Vagina (tissue), 2 donors: ENCODE measurements around the gene TMEM38A.

Experiments used
- POLR2A ChIP-seq, 2 donors: fragments of 450-650 bp; IDR thresholded peaks; one replicate each; pipeline ENCODE4 v1.6.1; 2017; ENCODE audit warnings: antibody characterized with exemption in 2 of 2, mild to moderate bottlenecking in 2 of 2, moderate library complexity in 2 of 2
- TF ChIP-seq, protein P1 (sequence below), 3 experiments: fragments of 450-650 bp in 2 of 3; fragments of 200-600 bp in 1 of 3; sonication (generic) in 1 of 3; IDR thresholded peaks; one replicate each; pipeline ENCODE4 v1.5.1; 2017 to 2019; ENCODE audit warnings: antibody characterized with exemption in 3 of 3, mild to moderate bottlenecking in 2 of 3, moderate library complexity in 2 of 3

DNA sequence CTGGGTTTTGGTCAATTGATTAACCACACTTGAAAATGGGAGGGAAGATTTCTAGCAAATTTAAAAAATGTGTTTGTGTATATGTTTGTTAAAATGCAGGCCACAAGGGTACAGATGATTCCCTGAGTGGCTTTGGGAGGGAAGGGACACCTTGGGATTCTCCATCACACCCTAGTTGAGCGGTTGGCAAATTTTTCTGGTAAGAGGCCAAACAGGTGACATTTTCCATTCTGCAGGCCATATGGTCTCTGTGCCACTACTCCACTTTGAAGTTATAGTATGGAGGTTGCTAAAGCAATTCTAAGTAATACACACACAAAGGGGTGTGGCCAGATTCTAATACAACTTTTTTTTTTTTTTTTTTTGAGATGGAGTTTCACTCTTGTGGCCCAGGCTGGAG lies 20.0 kb upstream of the TMEM38A start:
- TF ChIP-seq, protein P1, sequence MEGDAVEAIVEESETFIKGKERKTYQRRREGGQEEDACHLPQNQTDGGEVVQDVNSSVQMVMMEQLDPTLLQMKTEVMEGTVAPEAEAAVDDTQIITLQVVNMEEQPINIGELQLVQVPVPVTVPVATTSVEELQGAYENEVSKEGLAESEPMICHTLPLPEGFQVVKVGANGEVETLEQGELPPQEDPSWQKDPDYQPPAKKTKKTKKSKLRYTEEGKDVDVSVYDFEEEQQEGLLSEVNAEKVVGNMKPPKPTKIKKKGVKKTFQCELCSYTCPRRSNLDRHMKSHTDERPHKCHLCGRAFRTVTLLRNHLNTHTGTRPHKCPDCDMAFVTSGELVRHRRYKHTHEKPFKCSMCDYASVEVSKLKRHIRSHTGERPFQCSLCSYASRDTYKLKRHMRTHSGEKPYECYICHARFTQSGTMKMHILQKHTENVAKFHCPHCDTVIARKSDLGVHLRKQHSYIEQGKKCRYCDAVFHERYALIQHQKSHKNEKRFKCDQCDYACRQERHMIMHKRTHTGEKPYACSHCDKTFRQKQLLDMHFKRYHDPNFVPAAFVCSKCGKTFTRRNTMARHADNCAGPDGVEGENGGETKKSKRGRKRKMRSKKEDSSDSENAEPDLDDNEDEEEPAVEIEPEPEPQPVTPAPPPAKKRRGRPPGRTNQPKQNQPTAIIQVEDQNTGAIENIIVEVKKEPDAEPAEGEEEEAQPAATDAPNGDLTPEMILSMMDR (IDR thresholded peaks at IDR 0.05), result no peak
- TF ChIP-seq POLR2A (IDR thresholded peaks at IDR 0.05), result no peak
